Progenitor cell of endocrine pancreas (in vitro differentiated cells): Measurements from ENCODE around the gene CSMD2. TPM values are rescaled to one million over a fixed set of nuclear protein-coding genes. Genes with fewer than 3 reads are reported as not detected.

Experiments used
- DNase-seq: peaks from one replicate; pipeline ENCODE4 v3.0.0; 2021; ENCODE audit warnings: low spot score; ENCODE audit not compliant: unreplicated experiment
- H3K27ac Mint-ChIP-seq: 2 replicates; pipeline ENCODE4 v1.8.0; 2021; ENCODE audit warnings: mild to moderate bottlenecking, moderate library complexity, mixed read lengths
- H3K27me3 Mint-ChIP-seq: 2 replicates; pipeline ENCODE4 v1.8.0; 2021; ENCODE audit warnings: mixed read lengths
- H3K36me3 Mint-ChIP-seq: 2 replicates; pipeline ENCODE4 v1.8.0; 2022; ENCODE audit warnings: mixed read lengths; ENCODE audit not compliant: insufficient read depth
- H3K4me1 Mint-ChIP-seq: 2 replicates; pipeline ENCODE4 v1.8.0; 2021; ENCODE audit warnings: low read depth, mixed read lengths
- H3K4me3 Mint-ChIP-seq: 2 replicates; pipeline ENCODE4 v1.8.0; 2021; ENCODE audit warnings: low read depth, mild to moderate bottlenecking, moderate library complexity, mixed read lengths
- H3K9me3 Mint-ChIP-seq: 2 replicates; pipeline ENCODE4 v1.8.0; 2021; ENCODE audit warnings: low read depth, mixed read lengths
- total RNA-seq: library from RNA; stranded (reverse); gene quantifications from 2 replicates; pipeline ENCODE4 v1.2.1, GENCODE V29; 2021
- TF ChIP-seq, protein P1 (sequence below): fragments of 200-600 bp; sonication (generic); IDR thresholded peaks from one replicate; pipeline ENCODE4 v1.5.0; 2021; ENCODE audit warnings: antibody characterized with exemption, mild to moderate bottlenecking; ENCODE audit not compliant: unreplicated experiment

The CSMD2 gene
- total RNA-seq, 1 donor from 2014 or later, result 0.38 TPM

GRCh38 chr1:33824971-33825370, 340.1 kb downstream of the CSMD2 start:
- H3K27me3 Mint-ChIP-seq, result peaks cover 28% of the 10 kb centered on the region
- H3K27ac Mint-ChIP-seq, result no peak overlapping the region
- TF ChIP-seq, protein P1, sequence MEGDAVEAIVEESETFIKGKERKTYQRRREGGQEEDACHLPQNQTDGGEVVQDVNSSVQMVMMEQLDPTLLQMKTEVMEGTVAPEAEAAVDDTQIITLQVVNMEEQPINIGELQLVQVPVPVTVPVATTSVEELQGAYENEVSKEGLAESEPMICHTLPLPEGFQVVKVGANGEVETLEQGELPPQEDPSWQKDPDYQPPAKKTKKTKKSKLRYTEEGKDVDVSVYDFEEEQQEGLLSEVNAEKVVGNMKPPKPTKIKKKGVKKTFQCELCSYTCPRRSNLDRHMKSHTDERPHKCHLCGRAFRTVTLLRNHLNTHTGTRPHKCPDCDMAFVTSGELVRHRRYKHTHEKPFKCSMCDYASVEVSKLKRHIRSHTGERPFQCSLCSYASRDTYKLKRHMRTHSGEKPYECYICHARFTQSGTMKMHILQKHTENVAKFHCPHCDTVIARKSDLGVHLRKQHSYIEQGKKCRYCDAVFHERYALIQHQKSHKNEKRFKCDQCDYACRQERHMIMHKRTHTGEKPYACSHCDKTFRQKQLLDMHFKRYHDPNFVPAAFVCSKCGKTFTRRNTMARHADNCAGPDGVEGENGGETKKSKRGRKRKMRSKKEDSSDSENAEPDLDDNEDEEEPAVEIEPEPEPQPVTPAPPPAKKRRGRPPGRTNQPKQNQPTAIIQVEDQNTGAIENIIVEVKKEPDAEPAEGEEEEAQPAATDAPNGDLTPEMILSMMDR, result no peak
- H3K4me1 Mint-ChIP-seq, result no peaks in the 10 kb centered on the region
- peaks cover 9% of the 10 kb centered on the region for H3K9me3 Mint-ChIP-seq
- no peak for DNase-seq
- H3K4me3 Mint-ChIP-seq, result no peak overlapping the region
- no peaks in the 10 kb centered on the region for H3K36me3 Mint-ChIP-seq

GRCh38 chr1:33824321-33824720, 340.7 kb downstream of the CSMD2 start:
- Mint-ChIP-seq H3K27ac (no peak overlapping the region), H3K4me1 (no peaks in the 10 kb centered on the region), H3K27me3 (peaks cover 28% of the 10 kb centered on the region), H3K4me3 (no peak overlapping the region), H3K9me3 (peaks cover 7% of the 10 kb centered on the region), H3K36me3 (no peaks in the 10 kb centered on the region)
- TF ChIP-seq, protein P1, result no peak
- no peak for DNase-seq

GRCh38 chr1:33823830-33824229, 341.2 kb downstream of the CSMD2 start:
- peaks cover 3% of the 10 kb centered on the region for H3K9me3 Mint-ChIP-seq
- H3K27ac Mint-ChIP-seq, result no peak overlapping the region
- H3K27me3 Mint-ChIP-seq, result peaks cover 28% of the 10 kb centered on the region
- no peaks in the 10 kb centered on the region for H3K36me3 Mint-ChIP-seq
- H3K4me3 Mint-ChIP-seq, result no peak overlapping the region
- no peaks in the 10 kb centered on the region for H3K4me1 Mint-ChIP-seq
- TF ChIP-seq, protein P1, result no peak
- no peak for DNase-seq

DNA sequence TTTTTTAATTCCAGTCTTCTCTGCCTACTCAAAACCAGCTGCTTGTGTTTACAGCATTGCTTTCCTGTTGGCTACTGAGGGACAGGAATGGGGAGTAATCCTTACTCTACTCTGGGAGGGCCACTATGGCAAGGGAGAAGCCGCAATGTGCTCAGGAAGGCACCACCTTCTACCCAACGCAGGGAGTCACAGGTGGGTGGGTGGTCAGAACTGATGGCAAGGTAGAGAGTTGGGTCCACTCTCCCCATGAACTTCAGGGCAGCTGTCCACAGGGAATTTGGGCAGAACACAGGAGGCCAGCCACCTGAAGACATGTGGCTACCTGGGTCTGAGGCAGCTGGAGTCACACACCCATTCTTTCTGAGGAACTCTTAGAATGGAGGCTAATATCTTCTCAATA, 341.6 kb downstream of the CSMD2 start:
- H3K4me3 Mint-ChIP-seq, result no peak overlapping the region
- TF ChIP-seq, protein P1, result no peak
- peaks cover 28% of the 10 kb centered on the region for H3K27me3 Mint-ChIP-seq
- H3K27ac Mint-ChIP-seq, result no peak overlapping the region
- no peaks in the 10 kb centered on the region for H3K4me1 Mint-ChIP-seq
- H3K36me3 Mint-ChIP-seq, result no peaks in the 10 kb centered on the region
- DNase-seq, result no peak
- H3K9me3 Mint-ChIP-seq, result no peaks in the 10 kb centered on the region

DNA sequence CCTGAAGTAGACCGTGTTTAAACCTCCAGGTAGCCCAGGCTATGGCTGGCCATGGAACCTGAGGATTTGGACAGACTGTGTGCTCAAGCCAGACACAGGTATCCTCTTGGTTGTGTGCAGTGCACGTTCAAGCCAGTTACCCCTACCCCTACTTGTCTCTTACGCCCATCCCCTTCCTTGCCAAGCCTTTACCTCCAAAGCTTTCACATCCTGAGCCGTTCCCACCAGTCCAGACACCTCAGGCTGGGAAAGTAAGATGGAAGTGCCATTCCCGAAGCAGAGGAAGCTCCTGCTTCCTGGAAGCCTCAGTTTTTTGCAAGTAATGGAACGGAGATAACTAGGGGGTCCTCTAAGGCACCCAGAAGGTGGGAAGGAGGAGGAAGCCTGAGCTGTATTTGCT, 342.6 kb downstream of the CSMD2 start:
- H3K4me3 Mint-ChIP-seq, result no peak overlapping the region
- H3K27me3 Mint-ChIP-seq, result peaks cover 28% of the 10 kb centered on the region
- no peak for DNase-seq
- no peaks in the 10 kb centered on the region for H3K36me3 Mint-ChIP-seq
- H3K4me1 Mint-ChIP-seq, result no peaks in the 10 kb centered on the region
- H3K27ac Mint-ChIP-seq, result no peak overlapping the region
- no peaks in the 10 kb centered on the region for H3K9me3 Mint-ChIP-seq
- TF ChIP-seq, protein P1, result no peak

DNA sequence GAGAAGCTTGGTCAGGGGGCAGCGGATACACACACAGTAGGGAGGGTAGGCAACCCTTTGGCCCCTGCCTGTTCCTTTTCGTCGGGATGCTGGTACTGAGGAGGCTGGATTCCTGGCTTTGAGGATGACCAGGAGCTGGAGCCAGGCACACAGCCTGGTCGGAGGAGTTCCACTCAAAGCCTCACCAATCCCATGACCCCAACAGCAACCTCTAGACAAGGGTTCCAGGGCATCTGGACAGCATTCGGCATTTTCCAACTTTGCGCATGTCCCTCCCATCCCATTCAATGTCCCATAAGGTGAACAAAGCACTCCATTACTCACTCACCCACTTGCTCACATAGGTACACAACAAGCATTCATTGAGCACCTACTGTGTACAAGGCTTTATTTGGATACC, 343.7 kb downstream of the CSMD2 start:
- Mint-ChIP-seq H3K27ac (no peak overlapping the region), H3K4me1 (no peaks in the 10 kb centered on the region), H3K36me3 (no peaks in the 10 kb centered on the region), H3K4me3 (no peak overlapping the region), H3K9me3 (no peaks in the 10 kb centered on the region), H3K27me3 (peaks cover 28% of the 10 kb centered on the region)
- no peak for DNase-seq
- TF ChIP-seq, protein P1, result no peak
